Transverse colon (tissue), 4 donors: Measurements from ENCODE around the gene VAMP5. TPM values are rescaled to one million over a fixed set of nuclear protein-coding genes. Genes with fewer than 3 reads are reported as not detected.
"Not testable (repeated sequence)": the region's sequence is repeated elsewhere in the genome, so short reads cannot be mapped to it uniquely, and the experiment has no call there.

Experiments used
- DNase-seq: peaks from one replicate; pipeline ENCODE4 v3.0.0-alpha.2; 2019
- H3K27ac ChIP-seq, 4 donors: fragments of 200-600 bp; sonication (generic); 2 replicates each; pipeline ENCODE4 v1.5.1; 2016 to 2018; ENCODE audit warnings: inconsistent platforms in 4 of 4
- H3K27me3 ChIP-seq: fragments of 200-600 bp; sonication (generic); 2 replicates; pipeline ENCODE4 v1.5.1; 2017; ENCODE audit warnings: inconsistent platforms
- H3K36me3 ChIP-seq, 4 donors: fragments of 200-600 bp; sonication (generic); 2 replicates each; pipeline ENCODE4 v1.5.1; 2017 to 2019; ENCODE audit warnings: inconsistent platforms in 4 of 4
- H3K4me1 ChIP-seq, 4 donors: fragments of 200-600 bp; sonication (generic); 2 replicates each; pipeline ENCODE4 v1.5.1; 2017 to 2020; ENCODE audit warnings: inconsistent platforms in 4 of 4
- H3K4me3 ChIP-seq, 4 donors: fragments of 200-600 bp; sonication (generic); 1 replicate in 1 of 4; 2 replicates in 3 of 4; pipeline versions ENCODE4 v1.5.1 to v1.6.1; 2017 to 2019; ENCODE audit warnings: inconsistent platforms in 4 of 4
- H3K9me3 ChIP-seq, 2 donors: fragments of 200-600 bp; sonication (generic); 2 replicates each; pipeline ENCODE4 v1.5.1; 2017 to 2019; ENCODE audit warnings: inconsistent platforms in 2 of 2
- EP300 ChIP-seq: sonication (generic); formaldehyde crosslinking; IDR thresholded peaks from one replicate; pipeline ENCODE4 v1.6.1; 2017; ENCODE audit warnings: antibody characterized with exemption, low read depth
- POLR2A ChIP-seq: fragments of 450-650 bp; IDR thresholded peaks from one replicate; pipeline ENCODE4 v1.6.1; 2016; ENCODE audit warnings: antibody characterized with exemption, mild to moderate bottlenecking, moderate library complexity
- POLR2AphosphoS5 ChIP-seq, 3 donors: sonication (generic); formaldehyde crosslinking; IDR thresholded peaks; one replicate each; pipeline ENCODE4 v1.6.1; 2016; ENCODE audit warnings: antibody characterized with exemption in 3 of 3
- WGBS, 2 donors: methylation state at CpG; one replicate each; pipeline ENCODE4 v1.1.5; 2018; ENCODE audit warnings: low coverage in 1 of 2; 5-methylcytosine and 5-hydroxymethylcytosine counted together
- in situ Hi-C, 4 donors: fragments of 200-750 bp; cut with MboI; loops; one replicate each; pipeline versions ENCODE4 v1.15.0 to v1.15.1; 2017; ENCODE audit warnings: low sequenced_read_pairs in 3 of 4, low pct_ligation_motif_present in 1 of 4, low pct_unique_long_range_greater_than_20kb in 1 of 4
- intact Hi-C: fragments of 100-400 bp; cut with DNase I; formaldehyde crosslinking; loops from one replicate; pipeline ENCODE4 v1.15.1; 2023; ENCODE audit warnings: low total_unique reads
- total RNA-seq, 4 donors: library from RNA; depleted of rRNA; stranded (reverse); fragments of >200 nt; gene quantifications; one replicate each; pipeline ENCODE4 v1.1.0, GENCODE V29; 2016
- TF ChIP-seq, protein P1 (sequence below), 5 experiments: fragments of 200-600 bp in 3 of 5; fragments of 450-650 bp in 2 of 5; sonication (generic) in 3 of 5; IDR thresholded peaks; 1 replicate in 2 of 5; 2 replicates in 3 of 5; pipeline ENCODE4 v1.5.1; 2016 to 2017; ENCODE audit warnings: antibody characterized with exemption in 5 of 5, inconsistent platforms in 3 of 5, mild to moderate bottlenecking in 2 of 5, moderate library complexity in 1 of 5

The VAMP5 gene
- total RNA-seq, 4 donors from 2014 or later: 9.4 to 26.9 (median 17.1) TPM; not detected in 1

- H3K4me1 ChIP-seq: peaks cover 20 to 32% (median 28%) of the 10 kb centered on the region in 4 donors
- no peaks in the 10 kb centered on the region for H3K9me3 ChIP-seq
These were observed 18.4 kb downstream of the VAMP5 start, which contains the start of gene TMEM150A for GRCh38 chr2:85602476-85603234. TSS of gene TMEM150A (minus strand) at chr2:85602698. CDS start at chr2:85601948, 750 bp downstream.

GRCh38 chr2:85604133-85604444, 19.9 kb downstream of the VAMP5 start:
- H3K27me3 ChIP-seq, H3K9me3 ChIP-seq, DNase-seq, H3K36me3 ChIP-seq, intact Hi-C loops, in situ Hi-C loops: not testable (repeated sequence)
- Histone ChIP-seq H3K4me3 (peak overlapping the region in 1 of 4 donors; percentile 87), H3K27ac (peak overlapping the region in 2 of 4 donors; percentile 42 to 89), H3K4me1 (peaks cover 20 to 32% (median 28%) of the 10 kb centered on the region in 4 donors)
- WGBS, 2 donors: 81% methylated on average over 3 of the region's 3 CpGs; no CpG with 5 or more reads in 1 of the 2 donors

More at GRCh38 chr2:85602476-85603234, 18.4 kb downstream of the VAMP5 start, which contains the start of gene TMEM150A:
- DNase-seq: peak; percentile 95
- H3K4me3 ChIP-seq: peak within 1 kb of the TSS; percentile 70 to 87 (median 80)
- TF ChIP-seq, protein P1, sequence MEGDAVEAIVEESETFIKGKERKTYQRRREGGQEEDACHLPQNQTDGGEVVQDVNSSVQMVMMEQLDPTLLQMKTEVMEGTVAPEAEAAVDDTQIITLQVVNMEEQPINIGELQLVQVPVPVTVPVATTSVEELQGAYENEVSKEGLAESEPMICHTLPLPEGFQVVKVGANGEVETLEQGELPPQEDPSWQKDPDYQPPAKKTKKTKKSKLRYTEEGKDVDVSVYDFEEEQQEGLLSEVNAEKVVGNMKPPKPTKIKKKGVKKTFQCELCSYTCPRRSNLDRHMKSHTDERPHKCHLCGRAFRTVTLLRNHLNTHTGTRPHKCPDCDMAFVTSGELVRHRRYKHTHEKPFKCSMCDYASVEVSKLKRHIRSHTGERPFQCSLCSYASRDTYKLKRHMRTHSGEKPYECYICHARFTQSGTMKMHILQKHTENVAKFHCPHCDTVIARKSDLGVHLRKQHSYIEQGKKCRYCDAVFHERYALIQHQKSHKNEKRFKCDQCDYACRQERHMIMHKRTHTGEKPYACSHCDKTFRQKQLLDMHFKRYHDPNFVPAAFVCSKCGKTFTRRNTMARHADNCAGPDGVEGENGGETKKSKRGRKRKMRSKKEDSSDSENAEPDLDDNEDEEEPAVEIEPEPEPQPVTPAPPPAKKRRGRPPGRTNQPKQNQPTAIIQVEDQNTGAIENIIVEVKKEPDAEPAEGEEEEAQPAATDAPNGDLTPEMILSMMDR (IDR thresholded peaks at IDR 0.05): peak in 4 of 5 experiments; percentile 30 to 50 (median 34)
- no peak for TF ChIP-seq EP300
- peak; percentile 71 for TF ChIP-seq POLR2A
- peak; percentile 57 to 79 (median 74) for TF ChIP-seq POLR2AphosphoS5 (IDR thresholded peaks at IDR 0.05)
- peaks cover 0 to 3% (median 0%) of the 10 kb centered on the region in 4 donors for H3K36me3 ChIP-seq
- no peaks in the 10 kb centered on the region for H3K27me3 ChIP-seq
- 0 to 3% methylated on average over 7 to 52 of the region's 73 CpGs for WGBS, 2 donors
- in situ Hi-C loops: no loop called here
- intact Hi-C loops: no loop called here
- H3K27ac ChIP-seq: peak within 1 kb of the TSS; percentile 89 to 95 (median 92)

DNA sequence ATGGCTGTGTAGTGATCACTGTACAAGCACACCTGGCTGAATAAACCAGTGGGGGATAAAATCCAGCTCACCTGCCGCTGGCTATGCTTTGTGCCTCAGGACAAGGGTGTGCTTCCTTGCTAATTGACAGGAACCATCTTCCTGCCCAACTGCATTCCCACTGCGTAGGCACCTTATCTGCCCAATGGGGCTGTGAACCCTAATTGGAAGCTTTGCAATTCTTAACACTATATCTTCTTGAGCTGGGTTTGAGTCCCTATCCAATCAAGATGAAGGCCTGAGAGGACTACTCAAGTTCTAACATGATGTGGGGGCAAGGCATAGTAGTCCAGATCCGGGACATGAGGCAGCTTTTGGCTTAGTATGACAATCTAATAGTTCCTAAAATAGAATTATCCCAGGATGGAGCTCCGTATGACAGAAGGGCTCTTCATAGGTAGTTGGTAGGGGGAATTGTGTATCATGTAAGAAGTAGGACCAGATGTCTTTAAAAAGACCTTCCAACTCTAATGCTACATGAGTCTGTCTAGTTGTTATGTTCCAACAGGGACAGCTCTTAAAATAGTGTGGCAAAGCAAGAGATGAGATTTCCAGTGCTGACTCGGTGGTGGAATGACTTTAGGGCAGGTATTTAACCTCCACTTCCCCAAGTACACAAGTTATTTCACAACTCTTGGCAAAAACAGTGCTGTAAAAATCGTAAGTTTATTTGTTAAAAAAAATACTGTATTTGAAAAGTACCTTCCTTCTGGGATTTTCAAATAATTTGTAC, 20.5 kb downstream of the VAMP5 start:
- peaks cover 20 to 32% (median 28%) of the 10 kb centered on the region in 4 donors for H3K4me1 ChIP-seq
- peaks cover 0 to 9% (median 0%) of the 10 kb centered on the region in 4 donors for H3K36me3 ChIP-seq
- H3K9me3 ChIP-seq: no peaks in the 10 kb centered on the region
- TF ChIP-seq EP300 (no peak), POLR2A (no peak), POLR2AphosphoS5 (IDR thresholded peaks at IDR 0.05) (no peak)
- TF ChIP-seq, protein P1 (IDR thresholded peaks at IDR 0.05): no peak
- 57 to 65% methylated on average over 3 to 6 of the region's 6 CpGs for WGBS, 2 donors
- in situ Hi-C loops: no loop called here
- intact Hi-C loops: no loop called here
- peak overlapping the region in 2 of 4 donors; percentile 40 to 42 for H3K27ac ChIP-seq
- H3K27me3 ChIP-seq: no peaks in the 10 kb centered on the region
- no peak overlapping the region for H3K4me3 ChIP-seq
- DNase-seq: no peak

GRCh38 chr2:85605406-85606115, 21.3 kb downstream of the VAMP5 start:
- Histone ChIP-seq H3K4me3 (no peak overlapping the region), H3K27ac (peak overlapping the region in 2 of 4 donors; percentile 5 to 42), H3K4me1 (peaks cover 23 to 39% (median 33%) of the 10 kb centered on the region in 4 donors), H3K27me3 (no peaks in the 10 kb centered on the region), H3K36me3 (peaks cover 0 to 9% (median 0%) of the 10 kb centered on the region in 4 donors), H3K9me3 (no peaks in the 10 kb centered on the region)
- no peak for TF ChIP-seq EP300
- TF ChIP-seq POLR2AphosphoS5 (IDR thresholded peaks at IDR 0.05): no peak
- TF ChIP-seq POLR2A: no peak
- TF ChIP-seq, protein P1 (IDR thresholded peaks at IDR 0.05): no peak
- 66 to 77% methylated on average over 3 to 4 of the region's 4 CpGs for WGBS, 2 donors
- in situ Hi-C loops: no loop called here
- intact Hi-C loops: no loop called here
- no peak for DNase-seq
